ENCODE results near the gene RCOR1.

The RCOR1 gene

GRCh38 chr14:102749393-102750305, 157.2 kb downstream of the RCOR1 start:
- DNase-seq (ENCODE audit: low read depth in 1 of 2, low spot score in 1 of 2) = no peak
- Histone ChIP-seq H3K27me3 (ENCODE audit: insufficient read depth, poor library complexity, severe bottlenecking) (no peaks in the 10 kb centered on the region), H3K27ac (replicated peaks) (no peak overlapping the region), H3K4me3 (replicated peaks; ENCODE audit: insufficient read depth, low read length) (no peak overlapping the region)
- TF ChIP-seq GABPA (IDR thresholded peaks at IDR 0.05; ENCODE audit: low read depth) (no peak), POLR2AphosphoS5 (IDR thresholded peaks at IDR 0.05; ENCODE audit: low read depth) (no peak), CTCF (IDR thresholded peaks at IDR 0.05; ENCODE audit: insufficient read depth, low read length) (no peak), REST (IDR thresholded peaks at IDR 0.05; ENCODE audit: insufficient replicate concordance, low read depth) (no peak), SPI1 (IDR thresholded peaks at IDR 0.05; ENCODE audit: borderline replicate concordance, low read depth) (no peak)

GRCh38 chr14:102750376-102750775, 157.9 kb downstream of the RCOR1 start:
- no peaks in the 10 kb centered on the region for H3K27me3 ChIP-seq (ENCODE audit: insufficient read depth, poor library complexity, severe bottlenecking)
- no peak overlapping the region for H3K4me3 ChIP-seq (replicated peaks; ENCODE audit: insufficient read depth, low read length)
- DNase-seq (ENCODE audit: low read depth in 1 of 2, low spot score in 1 of 2) = no peak
- H3K27ac ChIP-seq (replicated peaks) = no peak overlapping the region
- TF ChIP-seq GABPA (IDR thresholded peaks at IDR 0.05; ENCODE audit: low read depth) (no peak), POLR2AphosphoS5 (IDR thresholded peaks at IDR 0.05; ENCODE audit: low read depth) (no peak), CTCF (IDR thresholded peaks at IDR 0.05; ENCODE audit: insufficient read depth, low read length) (no peak), REST (IDR thresholded peaks at IDR 0.05; ENCODE audit: insufficient replicate concordance, low read depth) (no peak), SPI1 (IDR thresholded peaks at IDR 0.05; ENCODE audit: borderline replicate concordance, low read depth) (no peak)

GRCh38 chr14:102751088-102751487, 158.6 kb downstream of the RCOR1 start:
- DNase-seq (ENCODE audit: low read depth in 1 of 2, low spot score in 1 of 2) = no peak
- no peak for TF ChIP-seq POLR2AphosphoS5 (IDR thresholded peaks at IDR 0.05; ENCODE audit: low read depth)
- TF ChIP-seq CTCF (IDR thresholded peaks at IDR 0.05; ENCODE audit: insufficient read depth, low read length) = no peak
- no peak for TF ChIP-seq GABPA (IDR thresholded peaks at IDR 0.05; ENCODE audit: low read depth)
- no peak for TF ChIP-seq REST (IDR thresholded peaks at IDR 0.05; ENCODE audit: insufficient replicate concordance, low read depth)
- TF ChIP-seq SPI1 (IDR thresholded peaks at IDR 0.05; ENCODE audit: borderline replicate concordance, low read depth) = no peak
- H3K4me3 ChIP-seq (replicated peaks; ENCODE audit: insufficient read depth, low read length) = no peak overlapping the region
- no peak overlapping the region for H3K27ac ChIP-seq (replicated peaks)
- no peaks in the 10 kb centered on the region for H3K27me3 ChIP-seq (ENCODE audit: insufficient read depth, poor library complexity, severe bottlenecking)

Data from HL-60 (cell line).